KMS-11 (cell line): ENCODE results near the gene DAZL.

ENCODE experiments used
- H2AFZ ChIP-seq: fragments of 200-600 bp; sonication (generic); 2 replicates; pipeline ENCODE4 v1.6.1; 2016; ENCODE audit warnings: antibody characterized with exemption, mixed run types, low read depth
- H3K27ac ChIP-seq: fragments of 200-600 bp; sonication (generic); 2 replicates; pipeline ENCODE4 v1.6.1; 2016; ENCODE audit warnings: mild to moderate bottlenecking, mixed run types
- H3K27me3 ChIP-seq: fragments of 200-600 bp; sonication (generic); 2 replicates; pipeline ENCODE4 v1.6.1; 2017; ENCODE audit warnings: mild to moderate bottlenecking, low read depth, mixed run types, moderate library complexity; ENCODE audit not compliant: insufficient read depth
- H3K36me3 ChIP-seq: fragments of 200-600 bp; sonication (generic); 2 replicates; pipeline ENCODE4 v1.6.1; 2017; ENCODE audit warnings: mild to moderate bottlenecking, mixed run types; ENCODE audit not compliant: insufficient read depth
- H3K4me1 ChIP-seq: fragments of 200-600 bp; sonication (generic); 2 replicates; pipeline ENCODE4 v1.6.1; 2016; ENCODE audit warnings: mild to moderate bottlenecking, low read depth, mixed run types; ENCODE audit not compliant: poor library complexity, severe bottlenecking
- H3K4me2 ChIP-seq: fragments of 200-600 bp; sonication (generic); 2 replicates; pipeline ENCODE4 v1.7.0; 2016; ENCODE audit warnings: mild to moderate bottlenecking, mixed run types
- H3K4me3 ChIP-seq: fragments of 200-600 bp; sonication (generic); IDR thresholded peaks from 2 replicates; pipeline ENCODE4 v1.6.1; 2017; ENCODE audit warnings: low read depth, low read length, mixed read lengths; ENCODE audit not compliant: insufficient read depth
- H3K79me2 ChIP-seq: fragments of 200-600 bp; sonication (generic); 2 replicates; pipeline ENCODE4 v1.6.1; 2016; ENCODE audit warnings: low read depth, mixed run types; ENCODE audit not compliant: insufficient read depth
- H3K9ac ChIP-seq: fragments of 200-600 bp; sonication (generic); 2 replicates; pipeline ENCODE4 v1.6.1; 2016; ENCODE audit warnings: mild to moderate bottlenecking, mixed run types
- H4K20me1 ChIP-seq: fragments of 200-600 bp; sonication (generic); 2 replicates; pipeline ENCODE4 v1.6.1; 2016; ENCODE audit warnings: mild to moderate bottlenecking, mixed run types; ENCODE audit not compliant: insufficient read depth
- CTCF ChIP-seq: fragments of 200-600 bp; sonication (generic); conservative IDR thresholded peaks from 2 replicates; pipeline ENCODE4 v1.6.1; 2017; ENCODE audit warnings: low read depth, mild to moderate bottlenecking, antibody characterized with exemption, low read length, moderate library complexity, mixed read lengths

Gene DAZL

DNA sequence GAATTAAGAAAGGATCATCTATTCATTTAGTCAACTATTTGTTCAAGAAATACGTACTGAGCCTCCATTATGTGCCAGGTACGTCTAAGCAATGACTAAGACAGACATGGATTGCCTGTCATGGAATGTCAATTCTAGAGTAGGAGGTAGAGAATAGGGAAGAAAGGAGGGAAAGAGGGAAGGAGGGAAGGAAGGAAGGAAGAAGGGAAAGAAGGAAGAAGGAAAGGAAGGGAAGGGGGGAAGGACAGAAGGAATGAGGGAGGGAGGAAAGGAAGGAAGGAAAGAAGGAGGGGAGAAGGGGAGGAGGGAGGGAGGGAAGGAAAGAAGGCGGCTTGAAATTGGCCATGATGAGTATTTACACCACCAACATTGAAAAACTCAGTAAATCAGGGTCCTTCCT lies 52.5 kb downstream of the DAZL start:
- no peaks in the 10 kb centered on the region for H3K27me3 ChIP-seq
- H3K36me3 ChIP-seq = no peaks in the 10 kb centered on the region
- no peak for TF ChIP-seq CTCF
- no peak overlapping the region for H3K9ac ChIP-seq
- no peaks in the 10 kb centered on the region for H4K20me1 ChIP-seq
- H3K79me2 ChIP-seq = no peaks in the 10 kb centered on the region
- H3K4me2 ChIP-seq = no peak overlapping the region
- H2AFZ ChIP-seq = no peak overlapping the region
- H3K4me3 ChIP-seq = no peak overlapping the region
- H3K4me1 ChIP-seq = peaks cover 6% of the 10 kb centered on the region
- no peak overlapping the region for H3K27ac ChIP-seq

GRCh38 chr3:16551342-16551976 lies 53.8 kb downstream of the DAZL start:
- TF ChIP-seq CTCF = no peak
- Histone ChIP-seq H3K4me2 (peak overlapping the region; percentile 42; the same call in 1 of the 2 replicates), H3K4me3 (no peak overlapping the region)

DNA sequence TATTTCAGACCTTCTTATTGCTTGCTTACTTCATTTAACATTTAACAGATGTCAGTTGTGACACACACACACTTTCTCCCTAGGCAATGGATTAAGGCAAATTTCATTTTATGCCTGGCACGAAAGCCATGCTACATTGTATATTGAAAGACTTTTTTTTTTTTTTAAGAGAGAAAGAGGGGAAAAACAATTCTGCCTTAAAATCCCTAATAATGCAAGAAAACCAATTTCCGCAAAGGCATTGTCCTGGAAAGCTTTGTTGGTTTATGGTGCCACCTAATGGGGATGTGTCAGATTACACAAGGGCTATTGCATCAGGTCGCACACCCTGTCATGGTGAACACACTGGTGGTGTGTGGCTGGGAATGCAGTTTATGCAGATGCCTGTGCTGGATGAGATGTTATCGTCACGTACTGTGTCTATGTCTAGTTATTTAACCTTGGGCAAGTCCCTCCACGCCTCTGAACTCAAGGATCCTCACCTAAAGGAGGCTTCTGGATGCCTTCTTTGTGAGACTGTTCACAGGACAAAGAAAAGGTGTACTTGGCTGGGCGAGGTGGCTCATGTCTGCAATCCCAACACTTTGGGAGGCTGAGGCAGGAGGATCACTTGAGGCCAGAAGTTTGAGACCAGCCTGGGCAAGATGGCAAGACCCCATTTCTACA lies 54.4 kb downstream of the DAZL start:
- no peaks in the 10 kb centered on the region for H3K79me2 ChIP-seq
- H3K27ac ChIP-seq = no peak overlapping the region
- no peaks in the 10 kb centered on the region for H3K36me3 ChIP-seq
- H3K9ac ChIP-seq = no peak overlapping the region
- no peaks in the 10 kb centered on the region for H4K20me1 ChIP-seq
- TF ChIP-seq CTCF = peak; percentile 84
- no peak overlapping the region for H3K4me3 ChIP-seq
- H3K27me3 ChIP-seq = no peaks in the 10 kb centered on the region
- peak overlapping the region; percentile 59; the same call in 1 of the 2 replicates for H2AFZ ChIP-seq
- H3K4me1 ChIP-seq = peaks cover 6% of the 10 kb centered on the region
- H3K4me2 ChIP-seq = peak overlapping the region; percentile 42; the same call in 1 of the 2 replicates

More at GRCh38 chr3:16551342-16551976, 53.8 kb downstream of the DAZL start:
- no peak overlapping the region for H3K9ac ChIP-seq
- no peak overlapping the region for H3K27ac ChIP-seq
- no peaks in the 10 kb centered on the region for H4K20me1 ChIP-seq
- peak overlapping the region; percentile 59; the same call in 1 of the 2 replicates for H2AFZ ChIP-seq
- no peaks in the 10 kb centered on the region for H3K36me3 ChIP-seq
- H3K4me1 ChIP-seq = peaks cover 6% of the 10 kb centered on the region
- no peaks in the 10 kb centered on the region for H3K79me2 ChIP-seq
- no peaks in the 10 kb centered on the region for H3K27me3 ChIP-seq

GRCh38 chr3:16550305-16550675 lies 54.9 kb downstream of the DAZL start:
- Histone ChIP-seq H2AFZ (no peak overlapping the region), H3K36me3 (no peaks in the 10 kb centered on the region), H3K4me3 (no peak overlapping the region), H3K79me2 (no peaks in the 10 kb centered on the region), H3K4me1 (peaks cover 6% of the 10 kb centered on the region), H3K27ac (no peak overlapping the region), H3K9ac (no peak overlapping the region), H3K27me3 (no peaks in the 10 kb centered on the region), H3K4me2 (no peak overlapping the region), H4K20me1 (no peaks in the 10 kb centered on the region)
- no peak for TF ChIP-seq CTCF
